Immature natural killer cell (primary cell): ENCODE data around the gene SLC38A8. TPM values are rescaled to one million over a fixed set of nuclear protein-coding genes. Genes with fewer than 3 reads are reported as not detected.

Source experiments
- DNase-seq, 3 donors: peaks; one replicate each; pipeline ENCODE4 v3.0.0; 2022; ENCODE audit warnings: mixed read lengths in 1 of 3
- H3K27ac Mint-ChIP-seq, 6 donors: one replicate each; pipeline ENCODE4 v1.8.0; 2020; ENCODE audit warnings: mixed read lengths in 6 of 6, mild to moderate bottlenecking in 5 of 6, inconsistent platforms in 4 of 6, moderate library complexity in 3 of 6
- H3K27me3 Mint-ChIP-seq, 3 donors: one replicate each; pipeline ENCODE4 v1.8.0; 2020 to 2021; ENCODE audit warnings: low read depth in 3 of 3, mild to moderate bottlenecking in 3 of 3, mixed read lengths in 3 of 3, moderate library complexity in 3 of 3, inconsistent platforms in 1 of 3
- H3K36me3 Mint-ChIP-seq, 3 donors: one replicate each; pipeline ENCODE4 v1.8.0; 2020; ENCODE audit warnings: mixed read lengths in 3 of 3, inconsistent platforms in 2 of 3, mild to moderate bottlenecking in 2 of 3
- H3K4me1 Mint-ChIP-seq, 2 donors: one replicate each; pipeline ENCODE4 v1.8.0; 2020; ENCODE audit warnings: inconsistent platforms in 2 of 2, mild to moderate bottlenecking in 2 of 2, mixed read lengths in 2 of 2, moderate library complexity in 1 of 2
- H3K4me3 Mint-ChIP-seq, 5 donors: one replicate each; pipeline ENCODE4 v1.8.0; 2020; ENCODE audit warnings: mild to moderate bottlenecking in 5 of 5, mixed read lengths in 5 of 5, inconsistent platforms in 3 of 5, moderate library complexity in 3 of 5
- H3K9me3 Mint-ChIP-seq, 6 donors: one replicate each; pipeline ENCODE4 v1.8.0; 2020; ENCODE audit warnings: mild to moderate bottlenecking in 6 of 6, mixed read lengths in 6 of 6, inconsistent platforms in 4 of 6, moderate library complexity in 3 of 6
- polyA plus RNA-seq, 3 donors: library from polyadenylated mRNA; unstranded; fragments of 300-500 nt; fragmentation: Illumina TruSeq; gene quantifications; one replicate each; pipeline ENCODE4 v1.2.3, GENCODE V29; 2021

The SLC38A8 gene
- polyA plus RNA-seq, 3 donors from 2014 or later: not detected

DNA sequence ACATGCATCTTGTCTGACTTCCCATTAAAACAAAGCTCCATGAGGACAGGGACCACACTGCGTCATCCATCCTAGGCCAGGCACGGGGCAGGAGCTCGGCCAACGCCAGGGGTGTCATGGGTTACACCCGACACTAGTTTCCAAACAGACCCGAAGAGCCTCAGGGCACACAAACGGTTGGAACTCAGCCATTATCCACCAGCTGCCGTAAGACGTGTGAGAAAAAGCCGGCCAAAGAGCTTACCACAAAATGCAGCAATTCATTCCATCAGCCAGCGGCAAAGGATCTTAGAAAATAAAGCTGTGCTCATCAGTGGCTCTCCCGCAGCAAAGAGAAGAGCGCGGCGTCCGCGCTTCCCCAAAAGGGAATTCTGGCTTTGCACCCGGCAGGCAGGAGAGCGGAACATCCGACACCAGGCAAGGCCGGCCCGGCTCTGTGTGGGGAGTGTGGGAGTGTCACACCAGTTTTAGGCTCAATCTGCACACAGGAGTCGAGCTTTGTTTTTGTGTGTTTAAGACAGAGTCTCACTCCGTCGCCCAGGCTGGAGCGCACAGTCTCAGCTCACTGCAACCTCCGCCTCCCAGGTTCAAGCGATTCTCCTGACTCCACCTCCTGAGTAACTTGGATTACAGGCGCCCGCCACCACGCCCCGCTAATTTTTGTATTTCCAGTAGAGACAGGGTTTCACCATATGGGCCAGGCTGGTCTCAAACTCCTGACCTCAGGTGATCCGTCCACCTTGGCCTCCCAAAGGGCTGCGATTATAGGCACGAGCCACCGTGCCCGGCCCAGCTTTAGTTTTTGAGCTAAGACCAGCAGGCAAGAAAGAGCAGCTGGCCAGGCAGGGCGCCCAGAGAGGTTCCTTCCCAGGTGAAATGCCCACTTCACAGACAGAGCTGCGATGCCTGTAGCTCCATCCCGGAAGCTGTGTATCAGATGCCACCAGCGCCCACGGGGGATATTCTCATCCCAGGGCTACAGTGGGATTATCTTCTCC lies 1.5 kb downstream of the SLC38A8 start:
- Mint-ChIP-seq H3K4me3 (no peak overlapping the region), H3K27me3 (peaks cover 1 to 8% (median 4%) of the 10 kb centered on the region in 3 donors), H3K27ac (no peak overlapping the region), H3K9me3 (no peaks in the 10 kb centered on the region), H3K36me3 (no peaks in the 10 kb centered on the region), H3K4me1 (no peaks in the 10 kb centered on the region)
- DNase-seq: no peak

DNA sequence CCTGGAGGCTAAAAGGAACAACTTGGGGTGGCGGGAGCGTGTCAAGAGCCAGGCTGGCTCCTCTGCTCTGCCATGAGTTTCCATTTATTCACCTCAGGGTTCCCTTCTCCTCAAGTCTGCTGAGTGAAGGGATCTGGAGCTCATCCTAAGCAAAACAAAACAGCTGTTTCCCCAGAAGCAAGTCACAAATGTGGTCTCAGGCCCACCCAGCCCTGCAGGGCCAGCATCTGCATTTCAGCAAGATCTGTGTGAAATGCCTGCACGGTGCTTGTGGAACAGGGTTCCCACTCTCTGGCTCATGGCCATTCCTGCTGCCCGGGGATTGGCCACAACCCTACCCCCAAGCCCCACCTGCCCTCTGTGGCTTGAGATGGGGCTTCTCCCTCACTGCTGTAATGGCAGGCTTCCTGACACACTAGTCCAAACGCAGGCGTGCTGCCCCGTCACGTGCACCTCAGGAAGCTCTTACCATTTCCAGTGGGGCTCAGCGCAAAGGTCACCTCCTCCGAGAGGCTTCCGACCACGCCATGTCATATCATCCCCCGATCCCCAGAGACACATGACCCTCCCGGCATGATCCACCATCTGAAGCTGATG lies 2.3 kb downstream of the SLC38A8 start:
- Mint-ChIP-seq H3K9me3 (no peaks in the 10 kb centered on the region), H3K4me3 (no peak overlapping the region), H3K27me3 (peaks cover 1 to 8% (median 4%) of the 10 kb centered on the region in 3 donors), H3K36me3 (no peaks in the 10 kb centered on the region), H3K4me1 (no peaks in the 10 kb centered on the region), H3K27ac (no peak overlapping the region)
- no peak for DNase-seq

DNA sequence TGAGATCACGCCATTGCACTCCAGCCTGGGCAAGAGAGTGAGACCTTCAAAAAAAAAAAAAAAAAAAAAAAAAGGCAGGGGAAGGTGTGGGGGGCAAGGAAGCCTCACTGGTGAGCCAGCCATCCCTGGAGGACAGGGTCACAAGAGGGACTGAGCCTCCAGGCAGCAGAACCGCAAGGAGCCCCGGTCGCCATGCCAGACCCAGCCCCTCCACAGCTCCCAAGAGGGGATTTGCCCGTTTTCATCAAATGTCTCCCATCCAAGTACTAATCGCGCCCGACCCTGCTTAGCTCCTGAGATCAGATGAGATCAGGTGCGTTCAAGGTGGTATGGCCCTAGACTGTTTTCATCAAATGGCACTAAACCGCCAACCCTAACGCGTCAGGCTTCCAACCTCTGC lies 2.9 kb downstream of the SLC38A8 start:
- Mint-ChIP-seq H3K27me3 (peaks cover 1 to 8% (median 4%) of the 10 kb centered on the region in 3 donors), H3K4me1 (no peaks in the 10 kb centered on the region), H3K9me3 (no peaks in the 10 kb centered on the region), H3K27ac (no peak overlapping the region), H3K36me3 (no peaks in the 10 kb centered on the region), H3K4me3 (no peak overlapping the region)
- no peak for DNase-seq

DNA sequence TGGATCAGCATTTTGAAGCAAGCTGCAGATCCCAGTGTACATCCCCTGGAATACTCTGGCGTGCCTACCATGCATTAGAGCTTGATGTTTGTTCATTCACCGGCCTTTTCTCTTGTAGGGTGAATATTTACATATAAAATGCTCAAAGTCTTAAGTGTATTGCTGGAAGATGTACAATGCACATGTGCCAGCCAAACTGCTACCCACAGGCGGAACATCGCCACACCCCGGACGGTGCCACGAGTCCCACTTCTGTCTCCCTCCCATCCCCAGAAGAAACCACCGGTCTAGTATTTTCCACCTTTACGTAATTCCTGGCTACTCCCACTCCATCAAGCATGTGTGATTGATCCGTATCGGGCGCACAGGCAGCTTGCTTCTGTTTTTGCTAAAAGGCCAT lies 4.1 kb downstream of the SLC38A8 start:
- DNase-seq: no peak
- Mint-ChIP-seq H3K36me3 (no peaks in the 10 kb centered on the region), H3K27me3 (peaks cover 0 to 2% (median under 1%) of the 10 kb centered on the region in 3 donors), H3K9me3 (no peaks in the 10 kb centered on the region), H3K4me1 (no peaks in the 10 kb centered on the region), H3K4me3 (no peak overlapping the region), H3K27ac (no peak overlapping the region)

DNA sequence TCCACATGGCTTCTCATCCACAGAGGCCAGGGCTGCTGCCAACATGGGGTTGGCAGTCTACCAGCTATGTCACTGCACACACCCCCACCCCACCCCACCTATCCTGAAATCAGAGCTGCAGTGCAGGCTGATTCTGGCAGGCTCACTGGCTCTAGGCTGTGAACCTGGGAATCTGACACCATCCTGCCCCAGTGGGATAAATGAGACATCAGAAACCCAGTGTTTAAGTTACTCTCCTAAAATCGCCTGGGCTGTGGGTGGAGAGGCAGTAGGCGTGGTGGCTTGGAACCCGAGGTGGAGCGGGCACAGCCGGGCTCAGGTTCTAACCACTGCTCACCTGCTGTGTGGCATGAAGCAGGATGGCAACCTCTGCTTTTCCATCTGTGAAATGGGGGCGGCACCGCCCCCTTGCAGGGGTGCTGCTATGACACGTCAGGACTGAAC lies 5.6 kb downstream of the SLC38A8 start:
- Mint-ChIP-seq H3K27ac (no peak overlapping the region), H3K27me3 (peaks cover 0 to 4% (median 0%) of the 10 kb centered on the region in 3 donors), H3K4me1 (no peaks in the 10 kb centered on the region), H3K9me3 (no peaks in the 10 kb centered on the region), H3K36me3 (no peaks in the 10 kb centered on the region), H3K4me3 (no peak overlapping the region)
- DNase-seq: no peak

DNA sequence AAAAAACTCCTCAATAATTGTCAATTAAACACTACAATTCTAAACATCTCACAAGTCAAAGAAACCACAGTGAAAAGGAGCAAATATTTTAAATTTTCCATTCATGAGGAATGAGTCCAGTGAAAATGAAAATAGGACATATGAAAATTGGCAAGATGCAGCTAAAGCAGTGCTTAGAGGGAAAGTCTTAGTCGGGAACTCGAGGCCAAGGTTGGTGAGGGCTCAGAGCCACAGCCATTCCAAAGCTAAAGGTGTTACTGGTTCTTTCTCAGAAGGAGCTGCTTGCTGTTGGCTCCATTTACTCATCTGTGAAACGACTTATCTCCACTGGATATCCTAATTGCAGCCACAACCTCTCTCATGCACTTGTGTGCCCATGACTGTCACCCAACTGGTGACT lies 6.5 kb downstream of the SLC38A8 start:
- Mint-ChIP-seq H3K4me1 (no peaks in the 10 kb centered on the region), H3K4me3 (no peak overlapping the region), H3K36me3 (no peaks in the 10 kb centered on the region), H3K27ac (no peak overlapping the region), H3K27me3 (peaks cover 0 to 7% (median 0%) of the 10 kb centered on the region in 3 donors), H3K9me3 (no peaks in the 10 kb centered on the region)
- DNase-seq: no peak

DNA sequence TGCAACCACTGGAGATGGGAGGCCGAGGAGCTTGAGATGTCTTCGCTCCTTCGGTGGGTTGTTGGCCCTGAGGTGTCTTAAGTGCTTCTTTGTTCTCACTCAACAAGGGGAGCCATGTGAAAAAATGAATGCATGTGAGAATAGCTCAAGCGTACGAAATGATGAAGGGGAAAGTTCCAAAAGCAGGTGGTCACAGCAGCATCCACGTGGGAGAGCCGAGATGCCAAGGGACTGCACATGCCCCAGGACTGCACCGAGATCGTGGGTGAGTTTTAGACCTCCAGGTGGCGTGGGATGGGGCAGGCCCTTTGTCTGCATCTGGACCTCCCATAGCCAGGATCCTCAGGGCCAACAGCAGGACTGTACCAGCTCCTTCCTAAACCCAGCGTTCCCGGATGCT lies 8.1 kb downstream of the SLC38A8 start:
- H3K27ac Mint-ChIP-seq: no peak overlapping the region
- no peak overlapping the region for H3K4me3 Mint-ChIP-seq
- DNase-seq: no peak
- peaks cover 0 to 7% (median 2%) of the 10 kb centered on the region in 3 donors for H3K27me3 Mint-ChIP-seq
- no peaks in the 10 kb centered on the region for H3K9me3 Mint-ChIP-seq
- H3K36me3 Mint-ChIP-seq: no peaks in the 10 kb centered on the region
- H3K4me1 Mint-ChIP-seq: peaks cover 0 to 3% of the 10 kb centered on the region in 2 donors

DNA sequence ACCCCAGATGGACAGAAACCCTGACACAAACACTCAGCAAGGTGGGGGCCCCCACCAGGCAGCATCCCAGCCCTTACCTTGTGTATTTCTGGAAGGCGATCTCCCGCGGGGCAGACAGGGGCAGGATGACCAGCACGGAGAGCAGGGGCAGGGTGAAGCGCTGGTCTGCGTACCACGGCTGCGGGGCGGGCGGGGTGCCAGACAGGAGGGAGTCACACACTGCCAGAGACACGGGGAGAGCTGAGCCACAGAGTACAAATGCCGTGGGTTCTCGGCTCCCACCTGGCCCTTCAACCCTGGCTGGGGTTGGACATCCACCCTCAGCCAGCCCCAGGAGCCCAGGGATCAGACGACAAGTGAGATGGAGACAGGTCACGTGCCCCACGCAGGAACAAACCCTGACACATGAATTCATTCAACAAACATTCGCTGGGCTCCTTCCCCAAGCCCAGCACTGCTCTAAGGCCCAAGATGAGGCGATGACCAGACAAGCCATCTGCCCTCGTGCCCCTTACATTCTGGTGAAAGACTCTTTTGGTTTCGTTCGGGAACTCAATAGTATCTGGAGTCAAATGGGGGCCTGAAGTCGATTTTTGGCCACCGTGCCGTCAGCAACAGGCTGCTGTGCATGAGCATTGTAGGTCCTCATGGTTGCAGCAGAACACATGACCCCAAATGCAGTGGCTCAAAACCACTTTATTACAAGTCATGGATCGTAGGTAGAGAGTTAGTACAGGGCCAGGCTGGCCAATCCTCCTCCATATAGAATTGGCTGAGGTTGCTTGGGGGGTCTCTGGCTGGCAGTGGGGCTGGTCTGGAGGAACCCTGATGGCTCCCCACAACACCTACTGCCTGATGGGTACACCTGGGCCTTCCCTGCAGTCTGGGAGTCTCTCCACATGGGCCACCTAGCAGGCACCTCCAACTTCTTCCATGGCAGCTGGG lies 9.1 kb downstream of the SLC38A8 start:
- Mint-ChIP-seq H3K36me3 (no peaks in the 10 kb centered on the region), H3K9me3 (no peaks in the 10 kb centered on the region), H3K4me1 (peaks cover 3 to 8% of the 10 kb centered on the region in 2 donors)

DNA sequence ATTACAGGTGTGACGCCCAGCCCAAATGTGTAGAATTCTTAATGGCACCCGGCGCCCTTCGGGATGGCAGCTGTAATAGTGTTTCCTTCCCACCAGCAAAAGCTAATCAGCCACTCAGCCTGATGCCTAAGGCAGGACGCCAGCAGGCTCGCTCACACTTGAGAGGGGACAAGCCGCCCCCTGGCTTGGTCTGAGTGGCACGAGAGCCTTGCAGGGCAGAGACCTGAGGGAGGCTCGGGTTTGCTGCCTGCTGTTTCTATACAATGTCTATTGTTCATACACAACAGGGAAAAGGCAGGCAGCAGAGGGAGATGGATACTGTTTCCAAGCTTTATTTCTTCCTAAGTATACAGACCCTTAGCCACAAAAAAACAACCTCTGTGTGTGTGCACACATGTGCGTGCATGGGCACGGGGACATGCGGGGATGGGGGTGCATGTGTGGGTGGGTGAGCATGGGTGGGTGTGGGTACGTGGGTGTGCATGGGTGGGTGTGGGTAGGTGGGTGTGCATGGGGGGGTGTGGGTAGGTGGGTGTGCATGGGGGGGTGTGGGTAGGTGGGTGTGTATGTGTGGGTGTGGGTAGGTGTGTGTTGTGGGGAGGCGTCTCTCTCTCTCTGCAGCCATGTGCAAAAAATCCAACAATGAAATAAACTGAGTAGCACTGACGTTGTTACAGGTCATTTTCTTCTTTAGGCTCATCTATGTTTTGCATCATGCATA lies 10.0 kb downstream of the SLC38A8 start:
- Mint-ChIP-seq H3K27ac (no peak overlapping the region), H3K4me3 (no peak overlapping the region), H3K4me1 (peaks cover 3 to 8% of the 10 kb centered on the region in 2 donors), H3K36me3 (no peaks in the 10 kb centered on the region), H3K27me3 (peaks cover 0 to 10% (median 2%) of the 10 kb centered on the region in 3 donors), H3K9me3 (no peaks in the 10 kb centered on the region)
- no peak for DNase-seq

More for the DNA sequence above, 9.1 kb downstream of the SLC38A8 start:
- Mint-ChIP-seq H3K27ac (no peak overlapping the region), H3K27me3 (peaks cover 0 to 7% (median 2%) of the 10 kb centered on the region in 3 donors), H3K4me3 (no peak overlapping the region)
- DNase-seq: no peak

DNA sequence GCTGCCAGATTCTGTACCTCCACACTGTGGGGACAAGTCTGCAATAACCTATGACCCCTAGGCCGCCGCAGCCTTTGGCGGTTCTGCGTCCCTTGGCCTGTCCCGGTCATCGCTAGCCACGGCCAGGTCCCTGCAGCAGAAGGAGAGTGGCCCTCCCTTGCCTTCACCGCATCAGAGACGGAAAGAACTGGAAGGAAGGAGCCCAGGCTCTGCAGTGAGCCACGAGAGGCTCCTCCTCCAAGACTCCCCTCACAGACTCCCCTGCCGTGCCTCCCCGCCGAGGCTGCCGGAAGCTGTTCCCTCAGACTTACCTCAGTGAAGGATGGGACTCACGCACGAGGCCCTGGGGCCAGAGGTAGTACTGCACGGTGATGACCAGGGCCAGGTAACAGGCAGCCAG lies 11.0 kb downstream of the SLC38A8 start:
- Mint-ChIP-seq H3K27me3 (peaks cover 0 to 11% (median 2%) of the 10 kb centered on the region in 3 donors), H3K4me1 (peaks cover 3 to 8% of the 10 kb centered on the region in 2 donors), H3K9me3 (no peaks in the 10 kb centered on the region), H3K4me3 (no peak overlapping the region), H3K36me3 (no peaks in the 10 kb centered on the region), H3K27ac (no peak overlapping the region)
- no peak for DNase-seq

DNA sequence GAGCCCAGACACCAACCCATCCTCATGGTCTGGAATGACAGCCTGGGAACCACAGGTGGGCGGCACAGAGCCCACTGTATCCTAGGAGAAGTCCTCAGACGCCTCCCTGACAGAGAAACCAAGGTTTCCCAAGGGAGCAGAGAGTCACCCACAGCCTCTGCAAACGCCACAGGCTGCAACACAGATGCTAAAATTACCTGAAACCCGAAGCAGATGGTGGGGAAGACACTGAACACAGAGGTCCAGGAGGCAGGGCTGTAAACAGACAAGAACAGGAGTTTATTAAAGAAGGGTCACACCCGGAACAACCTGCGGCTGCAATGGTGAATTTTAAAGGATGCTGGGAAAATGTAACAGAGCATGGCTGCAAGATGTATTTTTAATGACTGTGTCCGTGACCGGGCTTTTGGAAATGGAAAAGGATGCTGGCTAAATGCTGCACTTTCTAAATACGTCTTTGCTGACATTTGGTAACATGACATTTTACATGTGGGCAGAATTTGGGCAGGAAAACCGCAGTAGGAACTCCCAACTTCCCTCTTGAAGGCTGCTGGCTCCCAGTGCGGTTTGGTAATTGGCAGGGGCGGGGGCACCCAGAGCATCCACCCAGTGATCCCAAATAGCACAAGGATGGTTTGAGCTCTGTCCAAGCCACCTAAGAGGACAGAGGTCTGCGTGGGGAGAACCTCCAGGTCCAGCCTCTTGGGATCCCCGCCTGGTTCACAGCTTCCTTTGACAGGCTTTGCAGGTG lies 13.1 kb downstream of the SLC38A8 start:
- peaks cover 0 to 9% (median 4%) of the 10 kb centered on the region in 3 donors for H3K27me3 Mint-ChIP-seq
- peaks cover 3 to 8% of the 10 kb centered on the region in 2 donors for H3K4me1 Mint-ChIP-seq
- H3K9me3 Mint-ChIP-seq: no peaks in the 10 kb centered on the region
- no peaks in the 10 kb centered on the region for H3K36me3 Mint-ChIP-seq
- H3K27ac Mint-ChIP-seq: peak overlapping the region in 1 of 6 donors; percentile 51
- no peak overlapping the region for H3K4me3 Mint-ChIP-seq
- DNase-seq: no peak

DNA sequence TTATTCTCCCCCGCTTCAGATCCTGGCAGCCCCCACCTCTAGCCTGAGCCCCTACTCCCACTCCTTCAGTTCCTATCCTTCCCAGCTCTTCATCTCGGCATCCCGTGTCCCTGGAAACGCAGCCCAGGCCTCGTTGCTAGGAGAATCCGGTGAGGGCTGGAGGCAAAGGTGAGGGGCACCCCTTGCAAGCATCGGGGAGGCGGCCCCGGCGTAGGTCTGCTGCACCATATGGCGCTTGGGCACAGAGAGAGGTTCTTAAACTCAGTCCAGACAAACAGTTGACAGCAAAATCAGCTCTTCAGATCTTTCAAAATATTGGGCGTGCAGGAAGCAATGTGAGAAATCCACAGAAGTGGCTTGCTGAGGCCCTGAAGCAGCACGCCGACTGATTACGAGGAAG lies 15.0 kb downstream of the SLC38A8 start:
- H3K36me3 Mint-ChIP-seq: no peaks in the 10 kb centered on the region
- no peak overlapping the region for H3K27ac Mint-ChIP-seq
- no peak for DNase-seq
- H3K4me3 Mint-ChIP-seq: no peak overlapping the region
- peaks cover 3 to 8% of the 10 kb centered on the region in 2 donors for H3K4me1 Mint-ChIP-seq
- no peaks in the 10 kb centered on the region for H3K9me3 Mint-ChIP-seq
- peaks cover 2 to 7% (median 4%) of the 10 kb centered on the region in 3 donors for H3K27me3 Mint-ChIP-seq
